OCI-LY7 (cell line): ENCODE results near the gene EXOC4. TPM values are rescaled to one million over a fixed set of nuclear protein-coding genes. Genes with fewer than 3 reads are reported as not detected.

Experiments used
- BruUV-seq: library from RNA; stranded (reverse); fragments of 400-500 nt; replicated peaks from 2 replicates; lab custom pipeline; 2021; lab: Mats Ljungman, UMichigan
- CTCF ChIA-PET: fragments of 300-600 bp; sonication (Branson Sonifier 250); formaldehyde crosslinking; loops from one replicate; lab custom pipeline; 2022; ENCODE audit warnings: antibody characterized with exemption; ENCODE audit not compliant: unreplicated experiment; lab: Charles Lee
- POLR2A ChIA-PET: fragments of 300-600 bp; sonication (Branson Sonifier 250); formaldehyde crosslinking; loops from one replicate; lab custom pipeline; 2022; ENCODE audit warnings: antibody characterized with exemption; lab: Charles Lee
- DNase-seq: peaks from one replicate; pipeline ENCODE4 v3.0.0-alpha.2; 2015; ENCODE audit warnings: low spot score
- H2AFZ ChIP-seq: fragments of 200-600 bp; sonication (generic), shearing (Covaris generic); 2 replicates; pipeline ENCODE4 v1.6.1; 2014; ENCODE audit warnings: mild to moderate bottlenecking, antibody characterized with exemption, low read length, moderate library complexity
- H3K27ac ChIP-seq: fragments of 200-600 bp; sonication (generic); 2 replicates; pipeline ENCODE4 v1.5.1; 2014; ENCODE audit warnings: mixed run types, low read depth, mild to moderate bottlenecking, moderate library complexity, low read length, inconsistent platforms; ENCODE audit not compliant: poor library complexity, severe bottlenecking
- H3K36me3 ChIP-seq: fragments of 200-600 bp; sonication (generic); 2 replicates; pipeline ENCODE4 v1.6.1; 2014; ENCODE audit warnings: mild to moderate bottlenecking, antibody characterized with exemption, low read length, moderate library complexity, mixed read lengths; ENCODE audit not compliant: insufficient read depth
- H3K4me1 ChIP-seq: fragments of 200-600 bp; sonication (generic); 2 replicates; pipeline ENCODE4 v1.5.1; 2014; ENCODE audit warnings: mild to moderate bottlenecking, low read length; ENCODE audit not compliant: insufficient read depth, poor library complexity, severe bottlenecking
- H3K4me2 ChIP-seq: fragments of 200-600 bp; sonication (generic); 2 replicates; pipeline ENCODE4 v1.6.1; 2014; ENCODE audit warnings: mild to moderate bottlenecking, low read length
- H3K4me3 ChIP-seq: fragments of 200-600 bp; sonication (generic); 2 replicates; pipeline ENCODE4 v1.5.1; 2014; ENCODE audit warnings: mild to moderate bottlenecking, low read depth, low read length; ENCODE audit not compliant: poor library complexity, severe bottlenecking
- H3K79me2 ChIP-seq: fragments of 200-600 bp; sonication (generic); 2 replicates; pipeline ENCODE4 v1.6.1; 2016; ENCODE audit warnings: low read depth, mild to moderate bottlenecking, low read length, moderate library complexity, mixed read lengths; ENCODE audit not compliant: insufficient read depth
- H3K9me2 ChIP-seq: fragments of 200-600 bp; sonication (generic); 2 replicates; pipeline ENCODE4 v1.6.1; 2016; ENCODE audit warnings: mild to moderate bottlenecking, low read length, mixed read lengths; ENCODE audit not compliant: insufficient read depth
- H3K9me3 ChIP-seq: fragments of 200-600 bp; sonication (generic); 2 replicates; pipeline ENCODE4 v1.6.1; 2014; ENCODE audit warnings: mild to moderate bottlenecking, mixed run types, low read length, mixed read lengths
- H4K20me1 ChIP-seq: fragments of 200-600 bp; sonication (generic); 2 replicates; pipeline ENCODE4 v1.6.1; 2014; ENCODE audit warnings: mild to moderate bottlenecking, antibody characterized with exemption, low read length, moderate library complexity, mixed read lengths; ENCODE audit not compliant: insufficient read depth
- CTCF ChIP-seq: fragments of 200-600 bp; sonication (generic); conservative IDR thresholded peaks from 2 replicates; pipeline ENCODE4 v1.5.1; 2014; ENCODE audit warnings: mild to moderate bottlenecking, antibody characterized with exemption, low read length, moderate library complexity, mixed read lengths
- EZH2phosphoT487 ChIP-seq: fragments of 200-600 bp; sonication (generic); IDR thresholded peaks from 2 replicates; pipeline ENCODE4 v1.6.1; 2018; ENCODE audit warnings: low read depth, borderline replicate concordance, mild to moderate bottlenecking, mixed run types, antibody characterized with exemption, low read length, moderate library complexity, mixed read lengths
- intact Hi-C: fragments of 100-400 bp; cut with micrococcal nuclease; formaldehyde crosslinking; loops from one replicate; pipeline ENCODE4 v1.10.0; 2022; ENCODE audit not compliant: unreplicated experiment
- total RNA-seq, 2 experiments: library from RNA; depleted of rRNA in 1 of 2; stranded (reverse); fragments of >200 nt in 1 of 2; shearing (Covaris generic) in 1 of 2; gene quantifications; 2 replicates each; pipeline ENCODE4 v1.2.3, GENCODE V29; 2014 to 2022

The EXOC4 gene
- total RNA-seq, 2 experiments from 2014 or later: 75.1 to 93.2 TPM

GRCh38 chr7:133502498-133502897, 249.6 kb downstream of the EXOC4 start:
- H3K79me2 ChIP-seq: no peaks in the 10 kb centered on the region
- no peaks in the 10 kb centered on the region for H3K4me1 ChIP-seq
- ChIA-PET CTCF (no interaction called here), POLR2A (interaction anchor here (0.6 kb wide), 1 partner anchor 367 kb away, joined by 4 read pairs; no protein-coding TSS in a partner anchor)
- no peak overlapping the region for H3K27ac ChIP-seq
- no peak overlapping the region for H3K4me3 ChIP-seq
- no peak overlapping the region for H3K4me2 ChIP-seq
- DNase-seq: no peak
- H3K9me3 ChIP-seq: no peaks in the 10 kb centered on the region
- BruUV-seq: no TSS peak
- H2AFZ ChIP-seq: no peak overlapping the region
- H3K36me3 ChIP-seq: no peaks in the 10 kb centered on the region
- H4K20me1 ChIP-seq: no peaks in the 10 kb centered on the region
- TF ChIP-seq EZH2phosphoT487 (no peak), CTCF (no peak)
- H3K9me2 ChIP-seq: no peaks in the 10 kb centered on the region
- intact Hi-C loops: no loop called here

- no TSS peak for BruUV-seq
- TF ChIP-seq EZH2phosphoT487: no peak
- no peak for TF ChIP-seq CTCF
- Histone ChIP-seq H3K4me1 (no peaks in the 10 kb centered on the region), H4K20me1 (no peaks in the 10 kb centered on the region), H3K9me3 (no peaks in the 10 kb centered on the region), H3K4me3 (no peak overlapping the region), H2AFZ (no peak overlapping the region), H3K36me3 (no peaks in the 10 kb centered on the region), H3K27ac (no peak overlapping the region), H3K9me2 (no peaks in the 10 kb centered on the region), H3K79me2 (no peaks in the 10 kb centered on the region), H3K4me2 (no peak overlapping the region)
- intact Hi-C loops: no loop called here
- POLR2A ChIA-PET: no interaction called here
- CTCF ChIA-PET: no interaction called here
- DNase-seq: no peak
These were observed 250.1 kb downstream of the EXOC4 start for GRCh38 chr7:133502972-133503371.

- DNase-seq: no peak
- Histone ChIP-seq H3K36me3 (no peaks in the 10 kb centered on the region), H4K20me1 (no peaks in the 10 kb centered on the region), H3K9me2 (no peaks in the 10 kb centered on the region), H3K27ac (no peak overlapping the region), H3K9me3 (no peaks in the 10 kb centered on the region), H2AFZ (no peak overlapping the region), H3K4me1 (no peaks in the 10 kb centered on the region), H3K79me2 (no peaks in the 10 kb centered on the region), H3K4me2 (no peak overlapping the region), H3K4me3 (no peak overlapping the region)
- ChIA-PET CTCF (no interaction called here), POLR2A (no interaction called here)
- intact Hi-C loops: no loop called here
- BruUV-seq: no TSS peak
- TF ChIP-seq EZH2phosphoT487: no peak
- no peak for TF ChIP-seq CTCF
These were observed 251.9 kb downstream of the EXOC4 start for GRCh38 chr7:133504825-133505224.
